HEK293 (cell line): Measurements from ENCODE around the gene DLG2.

ENCODE experiments used
- CTCF ChIA-PET: fragments of 350-600 bp; formaldehyde crosslinking; extraction: SDS; loops from one replicate; lab custom pipeline; 2021; ENCODE audit warnings: antibody characterized with exemption; lab: Yijun Ruan, JAX
- POLR2A ChIA-PET: fragments of 300-600 bp; formaldehyde crosslinking; extraction: SDS; loops from one replicate; lab custom pipeline; 2020; ENCODE audit warnings: antibody characterized with exemption, inconsistent platforms; lab: Yijun Ruan, JAX
- H3K27ac ChIP-seq: fragments of 200-500 bp; sonication (Bioruptor generic); 2 replicates; pipeline ENCODE4 v1.5.1; 2014; ENCODE audit warnings: low read depth, low read length, control low read depth, inconsistent platforms; ENCODE audit errors: extremely low read depth
- H3K36me3 ChIP-seq, 2 experiments: fragments of 200-500 bp in 1 of 2; sonication (Bioruptor generic) in 1 of 2; 1 replicate in 1 of 2; 2 replicates in 1 of 2; pipeline ENCODE4 v1.5.1; 2014 to 2017; ENCODE audit warnings: inconsistent platforms in 2 of 2, low read length in 2 of 2; ENCODE audit not compliant: control insufficient read depth in 2 of 2, insufficient read depth in 1 of 2
- H3K4me1 ChIP-seq: fragments of 200-500 bp; sonication (Bioruptor generic); 2 replicates; pipeline ENCODE4 v1.5.1; 2014; ENCODE audit warnings: mild to moderate bottlenecking, low read length, inconsistent platforms; ENCODE audit not compliant: control insufficient read depth, insufficient read depth
- H3K4me3 ChIP-seq: 2 replicates; pipeline ENCODE4 v1.5.1; 2011; ENCODE audit warnings: low read depth, mild to moderate bottlenecking, control low read depth, low read length, moderate library complexity
- H3K9me3 ChIP-seq: fragments of 200-500 bp; sonication (Bioruptor generic); 2 replicates; pipeline ENCODE4 v1.5.1; 2014; ENCODE audit warnings: low read depth, low read length, inconsistent platforms; ENCODE audit not compliant: control insufficient read depth, insufficient read depth
- BCL11A ChIP-seq: fragments of 450-650 bp; formaldehyde crosslinking; IDR thresholded peaks from 2 replicates; pipeline ENCODE4 v1.5.1; 2016; ENCODE audit warnings: low read depth, missing biosample characterization, missing genetic modification characterization
- HOXA7 ChIP-seq: sonication (generic); formaldehyde crosslinking; IDR thresholded peaks from 2 replicates; pipeline ENCODE4 v1.8.1; 2022; ENCODE audit warnings: missing genetic modification reagents, borderline replicate concordance
- MZF1 ChIP-seq: fragments of 450-650 bp; formaldehyde crosslinking; IDR thresholded peaks from 2 replicates; pipeline ENCODE4 v1.5.1; 2017; ENCODE audit warnings: missing biosample characterization, missing genetic modification characterization, borderline replicate concordance
- PBX3 ChIP-seq: sonication (generic); formaldehyde crosslinking; IDR thresholded peaks from 2 replicates; pipeline ENCODE4 v1.8.1; 2022; ENCODE audit warnings: mild to moderate bottlenecking, moderate library complexity, missing genetic modification reagents
- SETDB1 ChIP-seq: IDR thresholded peaks from one replicate; pipeline ENCODE4 v1.6.1; 2017; ENCODE audit warnings: mild to moderate bottlenecking, low read length, moderate library complexity, mixed read lengths; ENCODE audit not compliant: insufficient read length
- YY1 ChIP-seq: fragments of 450-650 bp; formaldehyde crosslinking; IDR thresholded peaks from 2 replicates; pipeline ENCODE4 v1.5.1; 2018; ENCODE audit warnings: missing biosample characterization, missing genetic modification characterization
- ZBTB49 ChIP-seq: fragments of 450-650 bp; formaldehyde crosslinking; IDR thresholded peaks from 2 replicates; pipeline ENCODE4 v1.5.1; 2016; ENCODE audit warnings: missing biosample characterization, missing genetic modification characterization, low read depth
- ZNF174 ChIP-seq: fragments of 450-650 bp; formaldehyde crosslinking; IDR thresholded peaks from 2 replicates; pipeline ENCODE4 v1.5.0; 2017; ENCODE audit warnings: missing biosample characterization, mild to moderate bottlenecking, missing genetic modification characterization
- ZNF239 ChIP-seq: fragments of 450-650 bp; formaldehyde crosslinking; IDR thresholded peaks from 2 replicates; pipeline ENCODE4 v1.5.1; 2016; ENCODE audit warnings: missing biosample characterization, missing genetic modification characterization
- ZNF266 ChIP-seq: fragments of 450-650 bp; formaldehyde crosslinking; IDR thresholded peaks from 2 replicates; pipeline ENCODE4 v1.5.1; 2016; ENCODE audit warnings: missing biosample characterization, missing genetic modification characterization, low read depth
- ZNF311 ChIP-seq: fragments of 450-650 bp; formaldehyde crosslinking; IDR thresholded peaks from 2 replicates; pipeline ENCODE4 v1.5.1; 2017; ENCODE audit warnings: missing biosample characterization, missing genetic modification characterization, borderline replicate concordance
- ZNF433 ChIP-seq: fragments of 450-650 bp; formaldehyde crosslinking; IDR thresholded peaks from 2 replicates; pipeline ENCODE4 v1.5.1; 2016; ENCODE audit warnings: missing biosample characterization, missing genetic modification characterization, low read depth
- ZNF548 ChIP-seq: fragments of 450-650 bp; formaldehyde crosslinking; IDR thresholded peaks from 2 replicates; pipeline ENCODE4 v1.5.1; 2016; ENCODE audit warnings: missing biosample characterization, missing genetic modification characterization
- ZNF555 ChIP-seq: fragments of 450-650 bp; formaldehyde crosslinking; conservative IDR thresholded peaks from 2 replicates; pipeline ENCODE4 v1.5.1; 2017; ENCODE audit warnings: missing biosample characterization, mild to moderate bottlenecking, missing genetic modification characterization, inconsistent platforms
- ZNF571 ChIP-seq: fragments of 450-650 bp; formaldehyde crosslinking; IDR thresholded peaks from 2 replicates; pipeline ENCODE4 v1.5.0; 2017; ENCODE audit warnings: missing biosample characterization, missing genetic modification characterization
- ZNF623 ChIP-seq: fragments of 450-650 bp; formaldehyde crosslinking; IDR thresholded peaks from 2 replicates; pipeline ENCODE4 v1.5.1; 2016; ENCODE audit warnings: missing biosample characterization, missing genetic modification characterization
- ZNF692 ChIP-seq: fragments of 450-650 bp; formaldehyde crosslinking; IDR thresholded peaks from 2 replicates; pipeline ENCODE4 v1.5.1; 2016; ENCODE audit warnings: missing biosample characterization, missing genetic modification characterization
- ZNF76 ChIP-seq: fragments of 450-650 bp; formaldehyde crosslinking; IDR thresholded peaks from 2 replicates; pipeline ENCODE4; 2016; ENCODE audit warnings: low read depth, missing biosample characterization, missing genetic modification characterization, borderline replicate concordance
- ZNF777 ChIP-seq: fragments of 450-650 bp; formaldehyde crosslinking; IDR thresholded peaks from 2 replicates; pipeline ENCODE4 v1.5.1; 2017; ENCODE audit warnings: missing biosample characterization, missing genetic modification characterization, borderline replicate concordance
- ZNF843 ChIP-seq: fragments of 450-650 bp; formaldehyde crosslinking; IDR thresholded peaks from 2 replicates; pipeline ENCODE4 v1.5.1; 2016; ENCODE audit warnings: missing biosample characterization, missing genetic modification characterization
- ZSCAN18 ChIP-seq: fragments of 450-650 bp; formaldehyde crosslinking; IDR thresholded peaks from 2 replicates; pipeline ENCODE4 v1.5.1; 2016; ENCODE audit warnings: missing biosample characterization, missing genetic modification characterization
- ZXDB ChIP-seq: fragments of 450-650 bp; formaldehyde crosslinking; IDR thresholded peaks from 2 replicates; pipeline ENCODE4 v1.5.1; 2016; ENCODE audit warnings: missing biosample characterization, missing genetic modification characterization

DLG2 gene

GRCh38 chr11:85551881-85552280, 75.3 kb downstream of the DLG2 start:
- TF ChIP-seq BCL11A (tag by site-specific recombination): no peak
- TF ChIP-seq ZSCAN18 (tag by site-specific recombination): no peak
- no peak for TF ChIP-seq ZNF843 (tag by site-specific recombination)
- TF ChIP-seq ZNF623 (tag by site-specific recombination): no peak
- no peak for TF ChIP-seq ZNF777 (tag by site-specific recombination)
- ChIA-PET CTCF (no interaction called here), POLR2A (no interaction called here)
- Histone ChIP-seq H3K36me3 (no peaks in the 10 kb centered on the region), H3K27ac (no peak overlapping the region), H3K4me3 (no peak overlapping the region), H3K9me3 (no peaks in the 10 kb centered on the region), H3K4me1 (no peaks in the 10 kb centered on the region)

GRCh38 chr11:85541683-85542082, 85.5 kb downstream of the DLG2 start:
- TF ChIP-seq SETDB1 (no peak), ZXDB (tag by site-specific recombination) (no peak), ZNF311 (no peak), ZNF571 (tag by site-specific recombination) (no peak), YY1 (tag by site-specific recombination) (no peak), ZBTB49 (tag by site-specific recombination) (no peak), ZNF76 (tag by site-specific recombination) (no peak), MZF1 (tag by site-specific recombination) (no peak), HOXA7 (CRISPR knock-in tag) (no peak), PBX3 (CRISPR knock-in tag) (no peak), ZNF433 (no peak), ZNF266 (tag by site-specific recombination) (no peak)
- Histone ChIP-seq H3K27ac (no peak overlapping the region), H3K36me3 (no peaks in the 10 kb centered on the region), H3K4me1 (no peaks in the 10 kb centered on the region), H3K4me3 (no peak overlapping the region), H3K9me3 (no peaks in the 10 kb centered on the region)
- CTCF ChIA-PET: no interaction called here
- POLR2A ChIA-PET: no interaction called here

- TF ChIP-seq ZNF174 (tag by site-specific recombination) (no peak), ZNF548 (no peak), ZNF239 (tag by site-specific recombination) (no peak), ZNF692 (no peak), ZNF555 (tag by site-specific recombination) (no peak)
- TF ChIP-seq, all 188 proteins: peak for 0
- ChIA-PET CTCF (interaction anchor here (0.6 to 0.7 kb wide), 2 partner anchors 8 to 134 kb away, joined by 3 read pairs; no protein-coding TSS in a partner anchor), POLR2A (no interaction called here)
These were observed 86.4 kb downstream of the DLG2 start for GRCh38 chr11:85540635-85541205.

More at GRCh38 chr11:85540635-85541205, 86.4 kb downstream of the DLG2 start:
- H3K36me3 ChIP-seq: no peaks in the 10 kb centered on the region
- no peaks in the 10 kb centered on the region for H3K9me3 ChIP-seq
- no peak overlapping the region for H3K27ac ChIP-seq
- no peaks in the 10 kb centered on the region for H3K4me1 ChIP-seq
- H3K4me3 ChIP-seq: no peak overlapping the region
